Prostate gland (tissue), 2 donors: Measurements from ENCODE around the gene F5.

Experiments
- CTCF ChIP-seq, 4 experiments: fragments of 200-600 bp in 2 of 4; fragments of 450-650 bp in 2 of 4; sonication (generic) in 2 of 4; IDR thresholded peaks; 1 replicate in 3 of 4; 2 replicates in 1 of 4; pipeline ENCODE4 v1.5.1; 2016 to 2019; ENCODE audit warnings: antibody characterized with exemption in 4 of 4, mild to moderate bottlenecking in 2 of 4, moderate library complexity in 2 of 4
- POLR2A ChIP-seq: fragments of 450-650 bp; IDR thresholded peaks from one replicate; pipeline ENCODE4 v1.6.1; 2016; ENCODE audit warnings: antibody characterized with exemption, mild to moderate bottlenecking

- TF ChIP-seq CTCF (IDR thresholded peaks at IDR 0.05): no peak
- no peak for TF ChIP-seq POLR2A
Observed at GRCh38 chr1:169568497-169568896, 17.8 kb downstream of the F5 start.
